WERI-Rb-1 (cell line): ENCODE results near the gene CCDC198.

Experiments
- DNase-seq: peaks from one replicate; pipeline ENCODE4 v3.0.0-alpha.2; 2020
- H3K27ac ChIP-seq: fragments of 250-450 bp; sonication (Bioruptor Pico); 2 replicates; pipeline ENCODE4 v1.5.1; 2020; ENCODE audit warnings: mild to moderate bottlenecking, moderate library complexity
- H3K27me3 ChIP-seq: fragments of 250-450 bp; sonication (Bioruptor Pico); 2 replicates; pipeline ENCODE4 v1.5.1; 2021; ENCODE audit warnings: mild to moderate bottlenecking, low read depth, moderate library complexity; ENCODE audit not compliant: insufficient read depth, severe bottlenecking
- H3K36me3 ChIP-seq: fragments of 250-450 bp; sonication (Bioruptor Pico); 2 replicates; pipeline ENCODE4 v1.5.1; 2020; ENCODE audit warnings: mild to moderate bottlenecking, moderate library complexity
- H3K4me3 ChIP-seq: 2 replicates; pipeline ENCODE4 v1.5.1; 2011; ENCODE audit warnings: low read depth, mild to moderate bottlenecking, control low read depth, low read length
- H3K9me3 ChIP-seq: fragments of 250-450 bp; sonication (Bioruptor Pico); 2 replicates; pipeline ENCODE4 v1.5.1; 2021; ENCODE audit warnings: mild to moderate bottlenecking, moderate library complexity; ENCODE audit not compliant: severe bottlenecking
- CTCF ChIP-seq: IDR thresholded peaks from 2 replicates; pipeline ENCODE4 v1.5.1; 2011; ENCODE audit warnings: low read depth, mild to moderate bottlenecking, control low read depth, inconsistent platforms, low read length

Gene CCDC198

GRCh38 chr14:57482120-57482519, 11.5 kb downstream of the CCDC198 start:
- Histone ChIP-seq H3K9me3 (no peaks in the 10 kb centered on the region), H3K4me3 (no peak overlapping the region), H3K27ac (no peak overlapping the region), H3K27me3 (peaks cover 7% of the 10 kb centered on the region), H3K36me3 (no peaks in the 10 kb centered on the region)
- no peak for DNase-seq
- no peak for TF ChIP-seq CTCF

GRCh38 chr14:57480051-57480450, 13.6 kb downstream of the CCDC198 start:
- no peak for TF ChIP-seq CTCF
- Histone ChIP-seq H3K27me3 (peaks cover 7% of the 10 kb centered on the region), H3K36me3 (no peaks in the 10 kb centered on the region), H3K4me3 (no peak overlapping the region), H3K27ac (no peak overlapping the region), H3K9me3 (no peaks in the 10 kb centered on the region)
- DNase-seq: no peak

- DNase-seq: no peak
Observed at GRCh38 chr14:57479197-57479596, 14.5 kb downstream of the CCDC198 start.

GRCh38 chr14:57478050-57478449, 15.6 kb downstream of the CCDC198 start:
- Histone ChIP-seq H3K36me3 (no peaks in the 10 kb centered on the region), H3K9me3 (no peaks in the 10 kb centered on the region), H3K27me3 (peaks cover 6% of the 10 kb centered on the region), H3K27ac (no peak overlapping the region), H3K4me3 (no peak overlapping the region)
- no peak for TF ChIP-seq CTCF
- no peak for DNase-seq

More at GRCh38 chr14:57479197-57479596, 14.5 kb downstream of the CCDC198 start:
- Histone ChIP-seq H3K9me3 (no peaks in the 10 kb centered on the region), H3K4me3 (no peak overlapping the region), H3K27ac (no peak overlapping the region), H3K27me3 (peaks cover 7% of the 10 kb centered on the region), H3K36me3 (no peaks in the 10 kb centered on the region)
- TF ChIP-seq CTCF: no peak

GRCh38 chr14:57470909-57471308, 22.7 kb downstream of the CCDC198 start:
- no peak for DNase-seq
- no peak overlapping the region for H3K4me3 ChIP-seq
- no peak for TF ChIP-seq CTCF

GRCh38 chr14:57464008-57464730, 29.5 kb downstream of the CCDC198 start:
- Histone ChIP-seq H3K9me3 (no peaks in the 10 kb centered on the region), H3K4me3 (no peak overlapping the region), H3K27me3 (no peaks in the 10 kb centered on the region), H3K36me3 (no peaks in the 10 kb centered on the region), H3K27ac (no peak overlapping the region)
- DNase-seq: no peak
- no peak for TF ChIP-seq CTCF

More at GRCh38 chr14:57470909-57471308, 22.7 kb downstream of the CCDC198 start:
- Histone ChIP-seq H3K36me3 (no peaks in the 10 kb centered on the region), H3K27ac (no peak overlapping the region), H3K27me3 (no peaks in the 10 kb centered on the region), H3K9me3 (no peaks in the 10 kb centered on the region)
